IMR-90 (cell line): ENCODE data around the gene KHNYN. TPM values are rescaled to one million over a fixed set of nuclear protein-coding genes. Genes with fewer than 3 reads are reported as not detected.

ENCODE experiments used
- ATAC-seq: fragments of 200-7000 bp; cut with Tn5 transposase; 2 replicates; pipeline ENCODE4 v1.9.1; 2020; ENCODE audit warnings: low read depth, mild to moderate bottlenecking, moderate library complexity
- BruUV-seq: library from RNA; stranded (reverse); fragments of 400-500 nt; replicated peaks from 2 replicates; lab custom pipeline; 2021; lab: Mats Ljungman, UMichigan
- CTCF ChIA-PET: fragments of 300-600 bp; formaldehyde crosslinking; extraction: SDS; loops from one replicate; lab custom pipeline; 2021; ENCODE audit warnings: antibody characterized with exemption; lab: Yijun Ruan, JAX
- POLR2A ChIA-PET: fragments of 300-600 bp; sonication (Branson Sonifier 250); formaldehyde crosslinking; loops from one replicate; lab custom pipeline; 2022; ENCODE audit warnings: antibody characterized with exemption; ENCODE audit not compliant: unreplicated experiment; lab: Charles Lee
- DNase-seq: peaks from one replicate; pipeline ENCODE4 v3.0.0; 2013
- H2AFZ ChIP-seq: replicated peaks from 2 replicates; pipeline ENCODE3; 2013; ENCODE audit warnings: low read length, mild to moderate bottlenecking; ENCODE audit not compliant: poor library complexity
- H2AK5ac ChIP-seq: 2 replicates; pipeline ENCODE4 v1.6.1; 2013; ENCODE audit warnings: low read depth, low read length, inconsistent platforms
- H2AK9ac ChIP-seq: replicated peaks from 2 replicates; pipeline ENCODE3; 2013; ENCODE audit warnings: mild to moderate bottlenecking, low read depth, low read length, moderate library complexity; ENCODE audit not compliant: poor library complexity
- H2BK120ac ChIP-seq: 2 replicates; pipeline ENCODE4 v1.6.1; 2013; ENCODE audit warnings: low read depth, low read length, inconsistent platforms
- H2BK15ac ChIP-seq: 3 replicates; pipeline ENCODE4 v1.6.1; 2013; ENCODE audit warnings: low read depth, low read length, inconsistent platforms
- H2BK20ac ChIP-seq: 2 replicates; pipeline ENCODE4 v1.6.1; 2013; ENCODE audit warnings: low read depth, mild to moderate bottlenecking, inconsistent platforms, low read length, moderate library complexity
- H2BK5ac ChIP-seq: 2 replicates; pipeline ENCODE4 v1.6.1; 2013; ENCODE audit warnings: mild to moderate bottlenecking, low read depth, low read length, inconsistent platforms; ENCODE audit not compliant: poor library complexity, severe bottlenecking
- H3K14ac ChIP-seq: replicated peaks from 2 replicates; pipeline ENCODE4 v1.6.1; 2013; ENCODE audit warnings: low read depth, low read length, inconsistent platforms
- H3K18ac ChIP-seq: 2 replicates; pipeline ENCODE4 v1.6.1; 2013; ENCODE audit warnings: low read depth, low read length, control low read depth
- H3K23ac ChIP-seq: 2 replicates; pipeline ENCODE4 v1.6.1; 2013; ENCODE audit warnings: low read depth, low read length, inconsistent platforms
- H3K27ac ChIP-seq: 2 replicates; pipeline ENCODE4 v1.5.1; 2013; ENCODE audit warnings: mild to moderate bottlenecking, control low read depth, low read length; ENCODE audit not compliant: insufficient read depth
- H3K27me3 ChIP-seq: 2 replicates; pipeline ENCODE4 v1.6.1; 2013; ENCODE audit warnings: low read length; ENCODE audit not compliant: control insufficient read depth, insufficient read depth
- H3K36me3 ChIP-seq: 2 replicates; pipeline ENCODE4 v1.6.1; 2013; ENCODE audit warnings: low read length, mixed read lengths; ENCODE audit not compliant: control insufficient read depth, insufficient read depth
- H3K4ac ChIP-seq: 2 replicates; pipeline ENCODE4 v1.6.1; 2013; ENCODE audit warnings: low read depth, low read length, inconsistent platforms
- H3K4me1 ChIP-seq: 2 replicates; pipeline ENCODE4 v1.6.1; 2013; ENCODE audit warnings: low read length, mixed read lengths; ENCODE audit not compliant: control insufficient read depth, insufficient read depth
- H3K4me2 ChIP-seq: 2 replicates; pipeline ENCODE4 v1.6.1; 2013; ENCODE audit warnings: low read depth, mild to moderate bottlenecking, control low read depth, low read length, moderate library complexity
- H3K4me3 ChIP-seq: 2 replicates; pipeline ENCODE4 v1.5.1; 2013; ENCODE audit warnings: low read depth, mild to moderate bottlenecking, control low read depth, low read length, moderate library complexity; ENCODE audit not compliant: insufficient read depth
- H3K56ac ChIP-seq: 2 replicates; pipeline ENCODE4 v1.6.1; 2013; ENCODE audit warnings: low read length, inconsistent platforms; ENCODE audit not compliant: insufficient read depth; ENCODE audit errors: extremely low read depth
- H3K79me1 ChIP-seq, 2 experiments: 2 replicates each; pipeline ENCODE4 v1.6.1; 2013; ENCODE audit warnings: low read length in 2 of 2, inconsistent platforms in 1 of 2, low read depth in 1 of 2
- H3K9ac ChIP-seq: 2 replicates; pipeline ENCODE4 v1.6.1; 2013; ENCODE audit warnings: low read depth, low read length, control low read depth
- H3K9me1 ChIP-seq: 2 replicates; pipeline ENCODE4 v1.6.1; 2013; ENCODE audit warnings: low read length, inconsistent platforms; ENCODE audit not compliant: insufficient read depth
- H3K9me3 ChIP-seq: 2 replicates; pipeline ENCODE4 v1.6.1; 2013; ENCODE audit warnings: low read length; ENCODE audit not compliant: control insufficient read depth, insufficient read depth
- H4K20me1 ChIP-seq: 2 replicates; pipeline ENCODE4 v1.6.1; 2013; ENCODE audit warnings: low read length, inconsistent platforms; ENCODE audit not compliant: insufficient read depth
- H4K5ac ChIP-seq: 2 replicates; pipeline ENCODE4 v1.6.1; 2013; ENCODE audit warnings: mild to moderate bottlenecking, low read depth, low read length, control low read depth
- H4K8ac ChIP-seq, 2 experiments: 2 replicates each; pipeline ENCODE4 v1.6.1; 2013; ENCODE audit warnings: low read depth in 2 of 2, low read length in 2 of 2, control low read depth in 1 of 2, inconsistent platforms in 1 of 2
- H4K91ac ChIP-seq: 2 replicates; pipeline ENCODE4 v1.6.1; 2013; ENCODE audit warnings: low read depth, low read length, inconsistent platforms; ENCODE audit not compliant: insufficient read depth
- MAFK ChIP-seq: IDR thresholded peaks from 2 replicates; pipeline ENCODE4 v1.6.1; 2012; ENCODE audit warnings: low read depth, low read length, improper control_type of control experiment
- RAD21 ChIP-seq: IDR thresholded peaks from 2 replicates; pipeline ENCODE4 v1.6.1; 2012; ENCODE audit warnings: low read length, improper control_type of control experiment
- WGBS, 2 experiments: methylation state at CpG; one replicate each; pipeline versions ENCODE4 v1.1.5 to v1.1.7; 2013; ENCODE audit warnings: missing lambda C conversion rate in 2 of 2; ENCODE audit not compliant: insufficient read length in 1 of 2; ENCODE audit errors: extremely low coverage in 2 of 2; 5-methylcytosine and 5-hydroxymethylcytosine counted together
- dilution Hi-C: fragments of 300-500 bp; cut with HindIII; formaldehyde crosslinking; loops from one replicate; pipeline ENCODE4 v1.14.3; 2018; ENCODE audit warnings: low sequenced_read_pairs; ENCODE audit not compliant: unreplicated experiment
- in situ Hi-C: fragments of 300-500 bp; cut with MboI; formaldehyde crosslinking; loops from 3 replicates; pipeline ENCODE4 v1.14.3; 2019; ENCODE audit warnings: low sequenced_read_pairs, inconsistent platforms, mixed read lengths
- intact Hi-C: fragments of 100-400 bp; cut with micrococcal nuclease; formaldehyde crosslinking; loops from 2 replicates; pipeline ENCODE4 v1.10.0; 2022
- polyA plus RNA-seq, 3 experiments: library from polyadenylated mRNA; depleted of rRNA; stranded (reverse); fragments of >200 nt; gene quantifications; 2 replicates each; pipeline ENCODE4 v1.2.3, GENCODE V29; 2012; ENCODE audit warnings: low replicate concordance in 1 of 3
- total RNA-seq: library from RNA; depleted of rRNA; stranded (reverse); fragments of >200 nt; gene quantifications from 2 replicates; pipeline ENCODE4 v1.2.3, GENCODE V29; 2012

KHNYN gene
- total and polyA plus RNA-seq, 2 of the 4 experiments (the other 2 are of a cell fraction): 18.9 to 24.4 TPM

DNA sequence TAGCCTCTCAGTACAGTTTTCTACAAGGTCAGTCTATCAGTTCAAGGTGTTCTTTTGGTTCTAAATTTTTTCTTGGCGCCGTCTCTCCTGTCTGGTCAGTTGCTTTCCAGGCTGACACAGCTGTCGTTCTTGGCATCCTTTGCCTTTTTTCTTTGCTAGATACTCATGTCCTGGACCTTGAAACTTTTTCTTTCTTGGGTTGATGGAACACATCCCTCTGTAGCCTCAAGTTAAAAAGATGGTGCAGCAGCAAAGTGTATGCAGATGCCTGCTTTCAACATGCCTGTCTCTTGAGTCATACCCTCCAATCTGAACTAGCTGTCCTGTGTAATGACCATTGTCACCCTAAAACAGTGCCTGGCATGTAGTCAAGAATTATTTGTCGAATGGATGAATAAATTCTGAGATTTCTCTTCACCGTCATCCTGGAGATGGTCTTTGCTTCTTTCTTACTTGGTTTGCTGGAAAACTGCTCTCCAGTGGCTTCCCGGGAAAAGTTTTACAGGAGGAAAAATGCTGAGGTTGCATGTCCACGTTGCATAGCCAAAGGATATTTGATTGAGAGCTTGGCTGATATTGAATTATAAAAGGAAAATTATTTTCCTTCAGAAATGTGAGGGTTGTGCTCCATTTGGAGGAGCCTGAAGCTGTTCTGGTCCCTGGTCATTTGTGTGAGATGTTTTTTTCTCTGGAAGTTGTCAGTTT, 26.3 kb upstream of the KHNYN start:
- H2AK9ac ChIP-seq: no peak overlapping the region
- H3K9me1 ChIP-seq: peaks cover 3% of the 10 kb centered on the region; the same call in 1 of the 2 replicates
- H3K18ac ChIP-seq: no peak overlapping the region
- H2BK120ac ChIP-seq: no peak overlapping the region
- H3K14ac ChIP-seq: no peak overlapping the region
- H4K5ac ChIP-seq: no peak overlapping the region
- no peak overlapping the region for H4K8ac ChIP-seq
- H3K56ac ChIP-seq: no peak overlapping the region
- H3K27me3 ChIP-seq: no peaks in the 10 kb centered on the region
- H3K9me3 ChIP-seq: no peaks in the 10 kb centered on the region
- ATAC-seq (0 out of 2 replicates have a peak, but pooled peaks have one; percentile 12), DNase-seq (peak; percentile 28)
- dilution Hi-C loops (no loop called here), intact Hi-C loops (no loop called here), in situ Hi-C loops (no loop called here)
- H3K4me2 ChIP-seq: no peak overlapping the region
- no peak overlapping the region for H3K9ac ChIP-seq
- no peak overlapping the region for H2BK20ac ChIP-seq
- H4K20me1 ChIP-seq: no peaks in the 10 kb centered on the region
- ChIA-PET CTCF (no interaction called here), POLR2A (no interaction called here)
- H2AFZ ChIP-seq: no peak overlapping the region
- H3K36me3 ChIP-seq: peaks cover 11% of the 10 kb centered on the region; the same call in 1 of the 2 replicates
- no peak overlapping the region for H3K4ac ChIP-seq
- H3K79me1 ChIP-seq: peaks cover 0 to 13% of the 10 kb centered on the region in 2 experiments; a peak in 1 of 4 replicates
- no peak overlapping the region for H2BK5ac ChIP-seq
- H2BK15ac ChIP-seq: no peak overlapping the region
- no peak overlapping the region for H3K4me3 ChIP-seq
- peaks cover 10% of the 10 kb centered on the region for H3K4me1 ChIP-seq
- no peak overlapping the region; the same call in 1 of the 2 replicates for H3K23ac ChIP-seq
- no peak overlapping the region for H4K91ac ChIP-seq
- WGBS, 2 experiments: 11% methylated on average over 4 of the region's 7 CpGs; no CpG with 5 or more reads in 1 of the 2 experiments
- TF ChIP-seq RAD21: no peak
- TF ChIP-seq MAFK: peak; percentile 94
- BruUV-seq: no TSS peak
- H3K27ac ChIP-seq: no peak overlapping the region
- H2AK5ac ChIP-seq: no peak overlapping the region
